ES-I3 (cell line): Measurements from ENCODE around the gene SLC38A9.
"Not testable (repeated sequence)": the region's sequence is repeated elsewhere in the genome, so short reads cannot be mapped to it uniquely, and the experiment has no call there.

Experiments
- H3K36me3 ChIP-seq: 2 replicates; pipeline ENCODE4 v1.6.1; 2013; ENCODE audit warnings: mild to moderate bottlenecking, low read length, control low read depth, moderate library complexity; ENCODE audit not compliant: insufficient read depth
- H3K4me1 ChIP-seq: 2 replicates; pipeline ENCODE4 v1.6.1; 2013; ENCODE audit warnings: mild to moderate bottlenecking, control low read depth, low read length; ENCODE audit not compliant: insufficient read depth
- H3K9ac ChIP-seq: 2 replicates; pipeline ENCODE4 v1.6.1; 2013; ENCODE audit warnings: low read depth, mild to moderate bottlenecking, low read length, moderate library complexity
- H3K9me3 ChIP-seq: 2 replicates; pipeline ENCODE4 v1.6.1; 2013; ENCODE audit warnings: mild to moderate bottlenecking, low read length, moderate library complexity; ENCODE audit not compliant: control insufficient read depth, insufficient read depth

The SLC38A9 gene

GRCh38 chr5:55624841-55625588, 87.1 kb downstream of the SLC38A9 start:
- Histone ChIP-seq H3K36me3 (no peaks in the 10 kb centered on the region), H3K9me3 (no peaks in the 10 kb centered on the region), H3K4me1 (peaks cover 20% of the 10 kb centered on the region; the same call in 1 of the 2 replicates), H3K9ac (peak overlapping the region; percentile 1)

DNA sequence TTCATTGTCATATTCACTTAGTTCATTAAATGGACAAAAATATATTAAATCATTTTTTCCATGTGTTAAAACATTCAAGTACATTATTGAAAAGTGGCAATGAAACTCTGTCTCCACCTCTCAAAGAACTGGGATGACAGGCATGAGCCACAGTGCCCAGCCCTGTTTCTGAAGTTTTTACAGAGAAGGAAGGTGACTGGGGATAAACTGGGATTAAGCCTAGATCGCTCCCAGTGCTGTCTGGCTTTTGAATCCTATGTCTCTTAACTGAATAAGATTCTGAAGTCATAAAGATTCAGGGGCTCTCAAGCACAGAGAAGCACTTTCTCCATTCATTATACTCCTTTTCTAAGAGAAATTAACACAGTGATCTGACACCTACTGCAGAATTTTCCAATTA, 88.3 kb downstream of the SLC38A9 start:
- Histone ChIP-seq H3K4me1 (peaks cover 20% of the 10 kb centered on the region; the same call in 1 of the 2 replicates), H3K9ac (no peak overlapping the region), H3K36me3 (no peaks in the 10 kb centered on the region), H3K9me3 (no peaks in the 10 kb centered on the region)

DNA sequence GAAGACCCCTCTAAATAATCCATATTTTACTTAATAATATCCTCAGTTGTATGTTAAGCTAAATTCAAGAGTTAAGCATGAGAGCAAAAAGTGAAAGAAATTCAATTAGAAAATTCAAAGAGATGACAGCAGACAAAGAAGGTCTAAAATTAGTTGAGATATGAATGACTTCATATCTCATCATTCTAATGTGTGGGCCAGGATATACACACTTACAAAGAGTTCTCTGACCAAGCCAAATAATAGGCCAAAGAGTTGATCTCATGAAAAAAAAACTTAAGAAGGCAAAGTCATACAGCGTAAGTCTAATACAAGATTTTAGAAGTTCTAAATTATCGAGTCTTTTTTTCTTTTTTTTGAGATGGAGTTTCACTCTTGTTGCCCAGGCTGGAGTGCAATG, 89.7 kb downstream of the SLC38A9 start:
- Histone ChIP-seq H3K36me3 (no peaks in the 10 kb centered on the region), H3K4me1 (peaks cover 20% of the 10 kb centered on the region; the same call in 1 of the 2 replicates), H3K9ac (no peak overlapping the region), H3K9me3 (no peaks in the 10 kb centered on the region)

DNA sequence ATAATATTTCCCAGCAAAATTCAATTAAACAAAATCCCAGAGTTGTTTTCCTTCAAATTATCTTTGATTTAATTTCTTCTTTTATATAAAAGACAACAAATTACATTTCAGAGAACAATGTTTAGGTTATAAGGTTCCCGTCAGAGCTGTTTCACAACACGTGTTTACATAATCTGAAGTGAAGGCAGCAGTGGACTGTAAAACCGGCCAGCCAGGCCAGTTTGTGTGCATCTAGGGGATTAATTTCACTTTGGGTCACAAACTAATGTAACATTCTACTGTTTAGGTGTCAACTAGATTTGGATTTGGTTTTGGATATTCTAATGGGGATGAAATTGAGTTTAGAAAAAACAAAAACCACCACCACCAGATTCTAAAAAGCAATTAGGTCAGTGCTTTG, 90.9 kb downstream of the SLC38A9 start:
- Histone ChIP-seq H3K9ac (no peak overlapping the region), H3K4me1 (peaks cover 16% of the 10 kb centered on the region; the same call in 1 of the 2 replicates), H3K9me3 (no peaks in the 10 kb centered on the region), H3K36me3 (no peaks in the 10 kb centered on the region)

DNA sequence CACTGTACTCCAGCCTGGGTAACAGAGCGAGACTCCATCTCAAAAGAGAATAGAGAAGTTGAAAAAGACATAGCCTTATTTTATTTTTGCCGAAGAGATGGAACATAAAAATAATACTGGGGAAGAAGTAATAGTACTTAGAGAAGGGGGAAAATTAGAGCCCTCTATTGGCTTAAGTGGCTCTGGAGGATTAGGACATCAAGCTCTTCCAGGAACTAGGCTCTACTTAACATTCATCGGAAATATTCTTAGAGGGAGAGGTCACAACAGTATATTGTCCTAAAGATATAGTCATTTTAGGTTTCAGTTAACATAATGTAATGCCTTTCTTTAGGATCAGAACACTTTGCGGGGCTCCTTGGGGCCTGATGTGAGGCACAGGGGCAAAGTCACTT, 91.4 kb downstream of the SLC38A9 start:
- H3K9me3 ChIP-seq = no peaks in the 10 kb centered on the region
- peaks cover 12% of the 10 kb centered on the region; the same call in 1 of the 2 replicates for H3K4me1 ChIP-seq
- no peak overlapping the region for H3K9ac ChIP-seq
- no peaks in the 10 kb centered on the region for H3K36me3 ChIP-seq

DNA sequence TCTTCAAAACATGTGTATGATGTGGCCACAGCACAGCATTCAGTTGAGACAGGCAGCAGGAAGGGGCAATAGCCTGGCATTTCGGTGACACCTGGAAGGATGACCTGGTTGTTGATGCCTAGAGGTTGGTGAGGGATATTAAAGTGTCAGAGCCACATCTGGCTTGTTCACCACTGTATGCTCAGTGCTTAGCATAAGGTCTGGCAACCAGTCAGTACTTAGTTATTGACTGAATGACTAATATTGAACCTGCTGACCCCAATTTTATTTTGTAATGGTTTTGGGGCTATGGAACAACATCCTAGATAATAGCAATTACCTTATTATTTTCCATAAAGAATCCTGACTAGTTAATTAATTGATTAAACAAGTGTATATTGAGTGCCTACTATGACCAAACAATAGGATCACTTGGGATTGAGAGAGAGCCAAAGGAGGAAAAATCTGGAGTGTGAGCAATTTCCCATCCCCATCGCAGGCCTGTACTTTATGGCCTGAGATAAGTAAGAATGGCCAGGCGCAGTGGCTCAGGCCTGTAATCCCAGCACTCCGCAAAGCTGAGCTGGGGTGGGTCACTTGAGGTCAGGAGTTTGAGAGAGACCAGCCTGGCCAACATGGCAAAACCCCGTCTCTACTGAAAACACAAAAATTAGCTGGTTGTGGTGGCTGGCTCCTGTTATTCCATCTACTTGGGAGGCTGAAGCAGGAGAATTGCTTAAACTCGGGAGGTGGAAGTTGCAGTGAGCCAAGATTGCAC, 91.9 kb downstream of the SLC38A9 start:
- H3K36me3 ChIP-seq = no peaks in the 10 kb centered on the region
- peaks cover 10% of the 10 kb centered on the region; the same call in 1 of the 2 replicates for H3K4me1 ChIP-seq
- H3K9ac ChIP-seq = no peak overlapping the region
- H3K9me3 ChIP-seq = no peaks in the 10 kb centered on the region

DNA sequence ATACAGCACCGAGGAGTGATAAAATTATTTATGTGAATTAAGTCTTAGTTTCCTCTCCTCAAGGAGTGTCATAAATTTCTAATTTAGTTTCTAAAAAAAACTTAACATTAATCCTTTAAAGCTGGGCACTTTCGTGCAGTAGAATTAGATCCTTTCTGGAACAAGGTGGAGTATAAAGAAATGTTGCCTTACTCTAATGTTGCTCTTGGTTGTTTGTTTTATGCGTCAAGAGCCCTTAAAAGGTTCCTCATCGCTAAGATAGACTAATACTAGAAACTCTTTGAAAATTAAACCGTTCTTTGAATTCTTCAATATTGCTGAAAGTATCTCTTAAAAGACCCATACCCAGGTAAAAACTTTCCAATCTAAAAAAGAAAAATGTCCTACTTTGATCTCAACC, 93.8 kb downstream of the SLC38A9 start:
- no peaks in the 10 kb centered on the region for H3K36me3 ChIP-seq
- no peaks in the 10 kb centered on the region for H3K4me1 ChIP-seq
- no peaks in the 10 kb centered on the region for H3K9me3 ChIP-seq
- H3K9ac ChIP-seq = no peak overlapping the region

GRCh38 chr5:55613112-55613868, 98.8 kb downstream of the SLC38A9 start:
- no peak overlapping the region for H3K9ac ChIP-seq
- H3K36me3 ChIP-seq = no peaks in the 10 kb centered on the region
- no peaks in the 10 kb centered on the region for H3K4me1 ChIP-seq
- H3K9me3 ChIP-seq = no peaks in the 10 kb centered on the region

DNA sequence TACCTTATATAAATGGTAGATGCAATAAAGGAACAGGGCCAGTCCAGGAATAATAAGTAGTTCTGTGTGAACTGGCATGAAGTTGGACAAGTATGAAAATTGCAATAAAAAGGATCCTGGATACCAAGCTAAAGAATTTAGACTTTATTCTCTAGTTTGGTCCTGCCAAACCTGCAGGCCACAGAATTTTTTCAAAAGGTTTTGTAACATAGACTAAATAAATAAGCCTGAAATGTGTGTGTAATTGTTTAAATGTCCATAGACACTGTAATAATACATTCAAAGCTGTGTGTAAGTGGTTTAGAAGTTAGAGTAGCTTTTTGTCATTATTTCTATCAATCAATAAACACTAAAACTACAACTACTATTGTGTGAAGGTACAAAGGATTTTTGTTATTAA, 101.6 kb downstream of the SLC38A9 start:
- Histone ChIP-seq H3K36me3 (no peaks in the 10 kb centered on the region), H3K9ac (no peak overlapping the region), H3K9me3 (no peaks in the 10 kb centered on the region), H3K4me1 (no peaks in the 10 kb centered on the region)

DNA sequence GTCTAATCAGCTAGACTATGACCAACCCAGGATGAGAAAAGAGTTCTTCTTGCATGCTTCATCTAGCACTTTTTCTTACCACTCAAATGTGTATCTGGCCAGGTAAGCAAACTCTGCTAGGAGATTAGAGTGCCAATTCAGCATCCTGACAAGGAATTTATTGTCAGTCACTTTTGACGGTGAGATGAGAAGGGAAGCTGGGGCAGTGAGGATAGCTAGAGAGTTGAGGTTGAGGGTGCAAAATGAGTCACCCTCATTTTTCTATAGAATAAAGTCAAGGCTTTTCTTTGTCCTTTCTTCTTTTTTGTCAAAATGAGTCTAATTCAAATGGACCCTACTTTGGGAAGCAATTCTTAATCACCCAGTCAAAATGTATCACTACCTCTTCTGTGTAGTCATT, 102.7 kb downstream of the SLC38A9 start:
- H3K36me3 ChIP-seq = no peaks in the 10 kb centered on the region
- no peak overlapping the region for H3K9ac ChIP-seq
- H3K9me3 ChIP-seq = no peaks in the 10 kb centered on the region
- no peaks in the 10 kb centered on the region for H3K4me1 ChIP-seq

- Histone ChIP-seq H3K9me3 (no peaks in the 10 kb centered on the region), H3K9ac (no peak overlapping the region), H3K36me3 (no peaks in the 10 kb centered on the region), H3K4me1 (peaks cover 4% of the 10 kb centered on the region; the same call in 1 of the 2 replicates)
Observed at GRCh38 chr5:55608595-55609349, 103.4 kb downstream of the SLC38A9 start.

DNA sequence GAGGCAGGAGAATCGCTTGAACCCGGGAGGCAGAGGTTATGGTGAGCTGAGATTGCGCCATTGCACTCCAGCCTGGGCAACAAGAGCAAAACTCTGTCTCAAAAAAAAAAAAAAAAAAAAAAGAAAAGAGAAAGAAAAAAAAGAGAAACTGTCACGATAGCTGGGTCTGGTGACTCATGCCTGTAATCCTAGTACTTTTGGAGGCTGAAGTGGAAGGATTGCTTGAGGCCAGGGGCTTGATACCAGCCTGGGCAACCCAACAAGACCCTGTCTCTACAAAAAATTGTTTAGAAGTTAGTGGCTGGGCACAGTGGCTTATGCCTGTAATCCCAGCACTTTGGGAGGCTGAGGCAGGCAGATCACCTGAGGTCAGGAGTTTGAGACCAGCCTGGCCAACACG, 104.8 kb downstream of the SLC38A9 start:
- H3K9ac ChIP-seq, H3K9me3 ChIP-seq, H3K36me3 ChIP-seq: not testable (repeated sequence)
- peaks cover 18% of the 10 kb centered on the region for H3K4me1 ChIP-seq

GRCh38 chr5:55604611-55605067, 107.5 kb downstream of the SLC38A9 start:
- H3K9me3 ChIP-seq = no peaks in the 10 kb centered on the region
- H3K4me1 ChIP-seq = peaks cover 31% of the 10 kb centered on the region
- H3K9ac ChIP-seq = no peak overlapping the region
- H3K36me3 ChIP-seq = no peaks in the 10 kb centered on the region

DNA sequence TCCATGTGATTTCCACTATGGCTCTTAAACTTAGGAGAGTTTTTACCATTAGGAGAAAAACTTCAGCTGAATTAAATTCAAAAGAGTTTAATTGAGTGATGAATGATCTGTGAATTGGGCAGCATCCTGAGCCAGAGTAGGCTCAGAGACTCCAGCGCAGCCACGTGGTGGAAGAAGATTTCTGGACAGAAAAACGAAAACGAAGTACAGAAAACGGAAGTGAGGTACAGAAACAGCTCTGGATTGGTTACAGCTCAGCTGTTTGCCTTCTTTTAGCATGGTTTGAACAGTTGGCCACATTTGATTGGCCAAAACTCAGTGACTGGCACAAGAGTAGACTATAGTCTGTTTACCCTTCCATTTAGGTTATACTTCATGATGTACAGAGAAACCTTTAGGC, 108.2 kb downstream of the SLC38A9 start:
- Histone ChIP-seq H3K9ac (no peak overlapping the region), H3K9me3 (no peaks in the 10 kb centered on the region), H3K36me3 (no peaks in the 10 kb centered on the region), H3K4me1 (peaks cover 31% of the 10 kb centered on the region)
